ENCODE measurements around the gene PLXNC1.

The PLXNC1 gene

DNA sequence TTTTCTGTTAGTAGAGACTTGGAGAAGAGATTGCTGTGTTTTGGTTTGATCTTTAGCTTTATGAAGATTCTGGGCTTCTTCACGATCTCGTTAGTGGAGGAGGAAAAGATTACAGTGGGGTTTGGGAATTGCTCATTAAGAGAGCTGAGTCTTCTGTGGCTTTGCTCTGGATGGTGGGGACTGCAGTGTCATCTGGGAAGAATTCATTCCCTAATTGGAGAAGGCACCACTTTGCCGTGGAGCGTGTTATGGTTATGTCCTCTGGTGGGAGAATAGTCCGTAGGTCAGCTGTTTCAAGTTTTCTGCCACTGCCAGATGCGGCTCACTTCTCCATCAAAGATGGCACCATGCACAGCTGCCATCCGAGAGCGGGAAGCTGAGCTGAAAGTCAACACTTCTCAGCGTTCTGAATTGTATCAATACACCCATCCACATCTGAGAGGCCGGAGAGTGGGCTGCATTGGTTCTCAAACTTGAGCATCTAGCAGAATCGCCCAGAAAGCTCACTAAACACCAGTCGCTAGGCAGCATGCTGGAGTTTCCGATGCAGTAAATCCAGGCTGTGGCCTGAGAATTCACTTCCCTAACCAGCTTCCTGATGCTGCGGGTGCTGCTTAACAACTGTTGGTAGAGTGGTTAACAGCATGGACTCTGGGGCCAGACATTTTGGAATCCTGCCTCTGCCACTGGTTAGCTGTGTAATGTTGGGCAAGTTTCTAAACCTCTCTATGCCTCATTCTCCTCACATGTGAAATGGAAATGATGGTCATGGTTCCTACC is 117.8 kb downstream of the PLXNC1 start:
- DNase-seq (ENCODE audit: low read depth), result no peak

DNA sequence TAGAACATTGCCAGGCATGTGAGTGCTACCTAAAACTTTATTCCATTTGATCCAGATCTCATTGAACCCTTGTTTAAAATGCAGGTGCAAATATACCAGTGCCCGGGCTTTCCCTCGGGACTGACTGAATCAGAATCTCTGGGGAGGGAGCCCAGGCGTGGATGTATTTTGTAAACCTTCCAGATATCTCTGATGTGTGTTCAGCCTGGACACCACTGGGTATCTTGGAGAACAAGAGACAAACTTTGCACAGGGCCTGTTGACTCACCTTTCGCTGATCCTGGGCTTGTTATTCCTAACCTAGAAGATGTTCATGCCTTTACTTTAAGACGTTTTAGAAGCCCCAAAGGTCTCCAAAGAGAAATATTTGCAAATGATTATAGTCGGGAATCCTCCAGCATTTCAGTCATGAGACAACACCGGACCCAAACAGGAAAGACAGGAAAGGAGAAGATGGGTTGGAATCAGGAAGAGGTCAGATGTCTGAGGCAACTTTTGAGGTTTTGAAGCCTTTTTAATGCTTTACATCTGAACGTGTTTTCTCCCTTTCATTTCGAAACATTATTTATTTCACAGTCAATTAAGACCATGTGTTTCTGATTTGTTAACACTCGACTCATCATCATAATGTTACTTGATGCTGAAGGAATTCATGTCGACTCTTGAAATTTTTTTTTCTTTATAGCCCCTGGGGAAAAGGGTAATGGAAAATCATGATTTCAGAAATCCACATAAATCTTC is 118.6 kb downstream of the PLXNC1 start:
- no peak for DNase-seq (ENCODE audit: low read depth)

DNA sequence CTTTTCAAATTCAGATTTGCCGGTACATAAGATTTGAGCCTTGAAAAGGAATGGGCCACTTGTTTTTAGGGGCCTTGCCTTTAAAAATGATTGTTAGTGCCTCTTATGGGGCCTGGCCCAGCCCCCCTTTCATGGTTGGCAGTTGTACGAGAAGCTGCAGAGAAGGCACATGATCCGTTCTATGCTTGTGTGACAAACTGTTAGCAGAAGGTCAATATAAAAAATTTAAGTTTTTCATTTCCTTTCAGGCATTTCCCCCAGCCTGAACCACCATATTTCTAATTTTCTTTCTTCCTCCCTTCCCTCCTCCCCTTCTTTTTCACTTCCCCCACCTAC is 119.1 kb downstream of the PLXNC1 start:
- no peak for DNase-seq (ENCODE audit: low read depth)

DNA sequence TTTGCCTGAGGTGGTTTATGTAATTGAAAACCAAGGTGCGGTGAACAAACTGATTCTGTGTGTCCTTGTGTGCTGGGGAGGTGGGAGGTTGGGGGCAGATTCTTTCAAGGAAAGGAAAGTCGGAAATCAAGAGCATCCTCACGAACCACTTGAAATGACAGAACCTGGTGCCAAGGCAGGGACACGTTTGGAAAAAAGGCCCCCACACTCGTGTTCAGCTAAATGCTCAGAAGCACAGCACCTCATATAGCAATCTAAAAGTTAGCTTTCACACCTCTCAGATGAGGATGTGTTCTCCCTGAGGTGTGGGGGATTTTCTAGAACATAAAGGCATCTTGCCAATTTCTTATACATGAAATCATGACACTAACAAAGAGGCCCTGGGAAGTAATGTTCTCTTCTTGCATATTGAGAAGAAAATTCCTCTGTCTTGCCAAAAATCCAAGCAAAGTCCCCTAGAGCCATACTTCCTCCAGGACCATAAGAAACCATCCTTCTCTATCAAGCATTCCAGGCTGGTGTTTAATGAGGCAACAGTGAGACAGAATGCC is 119.6 kb downstream of the PLXNC1 start:
- DNase-seq (ENCODE audit: low read depth), result no peak

DNA sequence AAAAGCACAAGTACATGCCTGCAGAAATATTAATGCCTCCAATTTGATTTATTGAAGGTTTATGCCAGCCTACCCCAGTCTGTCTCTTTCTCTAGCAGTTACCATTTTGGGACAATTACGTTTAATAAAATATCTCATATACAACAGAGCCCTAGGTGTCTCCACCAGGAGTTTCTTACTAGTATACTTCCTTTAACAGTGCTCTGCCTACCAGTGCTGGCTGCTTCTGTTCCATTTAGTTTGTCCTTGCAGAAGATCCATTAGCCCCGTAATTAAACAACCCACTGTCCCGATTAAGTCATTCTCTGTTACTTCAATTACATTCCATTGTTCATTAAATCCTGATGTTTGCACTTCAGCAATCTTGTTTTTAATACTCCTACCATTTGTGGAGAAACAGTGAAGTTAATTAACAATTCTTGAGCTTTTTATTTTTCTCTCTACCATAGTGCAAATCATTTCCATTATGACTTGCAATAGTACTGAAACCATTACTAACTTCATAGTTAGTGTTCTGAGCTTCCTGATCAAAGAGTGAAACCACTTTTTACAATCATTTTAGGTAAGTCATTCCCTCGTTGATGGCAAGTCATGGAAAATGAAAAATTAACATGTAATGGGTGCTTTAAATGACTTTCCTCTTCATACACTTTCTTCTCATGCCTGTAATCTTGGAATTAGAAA is 121.1 kb downstream of the PLXNC1 start:
- DNase-seq (ENCODE audit: low read depth), result no peak

DNA sequence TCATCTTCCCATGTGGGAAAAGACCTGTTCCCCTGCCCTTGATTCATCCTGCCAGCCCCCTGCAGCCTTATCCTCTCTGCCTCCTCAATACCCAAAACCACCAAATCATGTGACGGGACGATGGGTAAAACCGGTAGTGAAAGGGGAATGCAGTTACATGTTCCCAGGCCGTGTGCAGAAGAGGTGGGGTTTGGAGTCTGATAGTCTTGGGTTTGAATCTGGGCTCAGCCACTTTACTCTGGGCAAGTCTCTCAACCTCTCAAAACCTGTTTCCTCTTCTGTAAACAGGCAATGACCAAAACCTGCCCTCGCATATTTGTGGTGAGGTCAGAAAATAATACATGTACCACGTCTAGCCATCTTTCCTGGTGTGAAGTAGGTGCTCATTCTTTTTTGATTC is 123.0 kb downstream of the PLXNC1 start:
- DNase-seq (ENCODE audit: low read depth), result no peak

DNA sequence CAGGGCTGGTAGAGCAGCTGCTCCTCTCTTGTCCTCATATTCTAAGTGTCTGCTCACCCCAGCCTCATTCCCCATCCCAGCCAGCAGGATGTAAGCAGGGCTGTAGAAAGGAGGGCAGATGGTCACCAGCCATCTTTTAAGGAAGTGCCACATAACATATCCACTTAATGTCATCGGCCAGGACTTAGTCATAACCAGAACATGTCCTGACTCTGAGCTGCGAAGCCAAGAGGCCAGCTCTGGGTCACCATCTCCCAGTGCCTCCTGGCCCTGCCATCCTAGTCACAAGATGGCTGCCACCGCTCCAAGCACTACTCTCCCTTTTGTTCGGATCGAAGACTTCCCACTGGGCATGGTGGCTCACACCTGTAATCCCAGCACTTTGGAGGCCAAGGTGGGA is 123.9 kb downstream of the PLXNC1 start:
- DNase-seq (ENCODE audit: low read depth), result no peak

DNA sequence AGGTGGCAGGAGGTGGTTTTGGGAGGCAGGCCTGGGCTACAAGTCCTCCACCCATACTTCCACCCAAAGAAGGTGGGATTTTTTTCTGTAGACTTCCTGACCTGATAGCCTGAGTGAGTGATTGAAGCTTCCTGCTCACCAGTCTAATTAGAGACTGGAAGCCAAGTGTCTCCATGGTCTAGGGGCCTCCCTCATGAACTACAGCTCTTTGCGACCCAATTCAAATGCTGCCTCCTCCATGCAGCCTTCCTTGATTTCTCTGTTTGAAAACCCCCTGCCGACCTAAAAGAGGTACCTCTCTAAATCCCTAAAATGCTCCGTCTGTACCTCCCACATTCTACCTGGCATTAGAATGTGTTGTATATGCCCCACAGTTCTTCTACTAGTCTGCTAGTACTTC is 124.9 kb downstream of the PLXNC1 start:
- no peak for DNase-seq (ENCODE audit: low read depth)

DNA sequence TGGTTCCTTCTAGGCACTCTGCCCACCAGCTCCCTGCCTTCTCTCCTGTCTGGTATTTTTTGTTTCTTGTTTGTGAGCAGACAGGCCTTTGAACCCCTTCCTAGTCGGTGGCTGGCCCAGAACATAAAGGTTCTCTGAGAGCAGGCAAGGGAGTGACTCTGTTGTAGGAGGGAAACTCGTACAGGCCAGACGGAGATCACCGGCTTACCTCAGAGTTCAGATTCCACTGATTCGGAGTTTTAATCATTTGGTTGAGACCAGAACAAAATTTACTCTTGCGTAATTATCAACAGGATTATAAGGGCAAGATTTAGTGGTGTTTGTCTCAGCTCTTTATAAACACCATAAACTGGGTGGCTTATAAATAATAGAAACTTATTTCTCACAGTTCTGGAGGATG is 128.3 kb downstream of the PLXNC1 start:
- DNase-seq (ENCODE audit: low read depth), result no peak

DNA sequence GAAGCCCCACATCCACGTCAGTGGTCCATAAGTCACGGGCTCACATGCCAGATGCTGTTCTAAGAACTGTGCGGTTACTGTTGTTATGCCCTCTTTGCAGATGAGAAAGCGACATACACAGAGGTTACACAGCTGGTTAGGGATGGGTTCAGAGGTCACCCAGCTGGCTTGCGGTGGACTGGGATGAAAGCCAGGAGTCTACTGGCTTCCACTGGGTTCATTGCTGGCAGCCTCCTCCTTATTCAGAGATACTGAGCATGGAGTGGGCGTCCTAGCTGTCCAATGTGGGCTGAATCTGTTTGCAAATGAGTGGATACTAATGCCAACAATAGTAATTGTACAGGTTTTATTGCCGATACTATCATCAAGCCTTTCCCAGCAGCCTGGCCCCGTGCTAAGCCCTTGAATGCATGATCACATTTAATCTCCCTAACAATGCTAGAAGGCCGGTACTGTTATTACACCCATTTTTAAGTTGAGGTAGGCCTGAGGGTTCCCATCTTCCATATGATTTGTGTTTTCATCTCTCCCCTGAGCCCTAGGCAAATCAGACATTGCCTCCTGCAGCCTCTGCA is 129.1 kb downstream of the PLXNC1 start:
- no peak for DNase-seq (ENCODE audit: low read depth)

DNA sequence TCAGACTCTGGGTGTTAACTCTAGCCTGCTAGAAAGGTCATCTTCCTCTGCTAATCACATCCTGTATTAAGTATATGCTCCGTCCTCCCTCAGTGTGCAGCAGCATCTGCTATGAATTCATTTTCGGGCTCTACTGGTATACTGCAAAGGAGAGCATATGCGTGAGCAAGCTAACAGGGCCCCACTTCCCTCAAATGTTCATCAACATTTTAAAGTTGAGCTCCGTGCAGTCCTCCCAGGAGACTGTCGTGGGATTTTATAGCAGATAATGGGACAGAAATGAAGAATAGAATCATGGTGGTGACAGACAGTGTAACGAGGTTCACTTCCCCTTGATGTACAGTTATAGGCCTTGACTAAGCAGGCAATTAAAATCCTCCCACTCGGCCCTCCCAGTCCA is 131.7 kb downstream of the PLXNC1 start:
- DNase-seq (ENCODE audit: low read depth), result no peak

DNA sequence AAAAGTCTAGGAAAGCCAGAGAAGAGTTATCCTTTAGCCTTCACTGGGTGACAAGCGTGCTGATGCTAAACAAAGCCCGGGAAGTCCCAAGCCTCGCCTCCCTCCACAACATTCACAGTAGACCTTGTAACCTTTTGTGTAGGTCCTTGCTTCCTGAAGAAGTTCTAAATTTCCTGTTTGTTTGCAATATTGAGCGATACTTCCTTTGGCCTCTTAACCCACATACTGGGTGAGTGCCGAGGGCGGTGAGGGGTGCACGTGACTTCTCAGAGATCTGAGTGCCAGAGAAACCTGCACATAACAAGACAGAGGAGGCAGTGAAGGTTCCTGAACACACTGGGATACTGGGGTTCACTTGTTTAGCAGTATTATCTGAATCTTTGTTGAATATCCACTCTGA is 134.3 kb downstream of the PLXNC1 start:
- no peak for DNase-seq (ENCODE audit: low read depth)

DNA sequence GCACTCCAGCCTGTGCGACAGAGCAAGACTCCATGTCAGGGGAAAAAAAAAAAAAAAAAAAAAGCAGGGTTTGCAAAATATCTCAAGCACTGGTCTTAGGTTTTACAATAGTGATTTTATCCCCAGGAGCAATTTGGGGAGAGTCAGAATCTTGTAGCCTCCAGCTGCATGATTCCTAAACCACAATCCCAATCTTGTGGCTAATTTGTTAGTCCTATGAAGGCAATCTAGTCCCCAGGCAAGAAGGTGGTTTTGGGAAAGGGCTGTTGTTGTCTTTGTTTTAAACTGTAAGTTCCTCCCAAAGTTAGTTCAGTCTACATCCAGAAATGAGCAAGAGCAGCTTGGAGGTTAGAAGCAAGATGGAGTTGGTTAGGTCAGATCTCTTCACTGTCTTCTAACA is 135.7 kb downstream of the PLXNC1 start:
- DNase-seq (ENCODE audit: low read depth), result no peak

DNA sequence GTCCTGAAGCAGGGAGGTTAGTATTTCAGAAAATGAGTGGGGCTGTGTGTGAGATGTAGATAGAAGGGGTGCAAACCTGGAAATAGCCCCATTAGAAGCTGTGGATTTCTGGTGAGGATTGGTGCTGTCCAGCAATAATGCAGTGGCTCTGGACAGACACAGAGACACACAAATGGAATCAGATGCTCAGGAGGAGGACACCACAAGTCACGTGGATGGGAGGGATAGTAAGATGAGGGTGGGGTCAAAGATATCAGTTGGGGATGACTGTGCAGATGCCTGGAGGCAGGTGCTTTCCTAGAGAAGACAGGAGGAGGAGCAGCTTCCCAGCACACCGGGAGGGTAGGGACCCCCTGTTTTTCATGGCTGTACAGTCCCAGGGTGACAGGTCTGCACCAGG is 136.5 kb downstream of the PLXNC1 start:
- no peak for DNase-seq (ENCODE audit: low read depth)

DNA sequence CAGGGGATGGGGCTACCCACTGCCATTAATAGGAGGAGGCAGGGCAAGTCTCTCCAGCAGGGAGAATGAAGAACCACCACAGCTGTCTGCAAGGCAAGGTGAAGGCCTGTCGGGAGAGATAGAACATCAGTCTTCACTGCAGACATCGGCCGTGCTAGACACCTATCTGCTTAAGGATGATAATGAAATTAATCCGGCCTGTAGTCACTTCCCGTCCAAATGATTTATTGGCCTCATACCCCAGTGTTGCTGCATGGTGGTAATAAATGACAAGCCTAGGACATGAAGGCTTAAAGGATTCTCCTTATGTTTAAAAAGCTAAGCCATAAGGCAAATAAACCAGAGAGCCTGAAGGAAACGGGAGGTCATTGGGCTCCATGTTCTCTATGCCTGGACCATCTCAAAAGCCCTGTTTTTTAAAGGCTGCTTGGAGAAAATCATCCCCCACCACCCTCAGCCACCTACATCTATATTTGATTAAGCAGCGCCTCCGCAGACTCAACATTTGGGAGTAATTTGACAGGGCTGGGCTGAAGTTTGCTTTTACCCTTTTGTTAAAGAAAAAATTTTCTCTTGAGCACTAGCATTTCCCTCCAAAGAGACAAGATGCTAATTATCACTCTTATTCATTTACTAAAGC is 137.7 kb downstream of the PLXNC1 start:
- no peak for DNase-seq (ENCODE audit: low read depth)

DNA sequence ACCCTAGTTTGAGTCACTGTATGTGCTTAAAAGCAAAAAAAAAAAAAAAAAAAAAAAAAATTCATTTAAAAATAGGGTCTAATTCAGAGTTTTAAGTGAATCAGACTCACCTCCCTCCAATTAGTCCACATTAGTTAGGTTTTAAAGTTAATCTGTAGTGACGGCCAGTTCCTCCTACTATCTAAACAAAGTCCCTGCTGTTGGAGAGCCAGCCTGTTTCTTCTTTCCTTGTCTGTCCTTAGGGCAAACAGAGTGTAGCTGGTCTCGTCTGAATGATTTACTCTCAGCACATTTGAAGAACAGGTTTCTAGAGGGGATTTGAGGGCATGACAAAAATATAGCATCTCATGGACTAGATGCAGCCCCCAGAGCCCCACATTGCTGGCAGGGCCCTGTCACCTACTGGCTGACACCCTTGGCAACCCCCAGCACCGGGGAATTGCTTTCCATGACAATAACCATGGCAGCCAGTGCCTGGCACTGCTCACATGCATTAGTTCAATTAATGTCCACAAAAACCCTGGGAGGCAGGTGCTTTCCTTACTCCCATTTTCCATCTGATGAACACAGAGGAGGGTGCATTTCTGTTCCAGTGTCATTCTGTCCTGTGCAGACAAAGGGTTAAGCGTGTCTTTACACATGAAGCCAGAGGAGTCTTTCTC is 138.3 kb downstream of the PLXNC1 start:
- no peak for DNase-seq (ENCODE audit: low read depth)

DNA sequence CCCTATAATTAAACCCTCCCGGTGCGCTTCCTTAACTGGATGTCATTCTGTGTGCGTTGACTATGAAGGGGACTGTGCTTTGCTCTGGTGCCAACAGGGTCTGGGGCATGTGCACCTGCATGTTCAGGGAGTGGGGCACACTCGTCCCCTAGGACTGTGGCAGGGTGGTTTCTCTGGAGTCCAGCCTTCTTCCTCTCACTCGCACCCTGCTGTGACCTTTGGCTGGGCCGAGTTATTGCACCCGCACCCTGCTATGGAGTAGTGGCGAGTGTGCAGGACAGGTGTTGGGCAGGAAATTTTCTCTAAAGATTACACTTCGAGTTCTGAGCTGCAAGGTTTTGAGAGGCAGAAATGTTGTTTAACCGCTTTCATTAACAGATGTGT is 138.9 kb downstream of the PLXNC1 start:
- no peak for DNase-seq (ENCODE audit: low read depth)

DNA sequence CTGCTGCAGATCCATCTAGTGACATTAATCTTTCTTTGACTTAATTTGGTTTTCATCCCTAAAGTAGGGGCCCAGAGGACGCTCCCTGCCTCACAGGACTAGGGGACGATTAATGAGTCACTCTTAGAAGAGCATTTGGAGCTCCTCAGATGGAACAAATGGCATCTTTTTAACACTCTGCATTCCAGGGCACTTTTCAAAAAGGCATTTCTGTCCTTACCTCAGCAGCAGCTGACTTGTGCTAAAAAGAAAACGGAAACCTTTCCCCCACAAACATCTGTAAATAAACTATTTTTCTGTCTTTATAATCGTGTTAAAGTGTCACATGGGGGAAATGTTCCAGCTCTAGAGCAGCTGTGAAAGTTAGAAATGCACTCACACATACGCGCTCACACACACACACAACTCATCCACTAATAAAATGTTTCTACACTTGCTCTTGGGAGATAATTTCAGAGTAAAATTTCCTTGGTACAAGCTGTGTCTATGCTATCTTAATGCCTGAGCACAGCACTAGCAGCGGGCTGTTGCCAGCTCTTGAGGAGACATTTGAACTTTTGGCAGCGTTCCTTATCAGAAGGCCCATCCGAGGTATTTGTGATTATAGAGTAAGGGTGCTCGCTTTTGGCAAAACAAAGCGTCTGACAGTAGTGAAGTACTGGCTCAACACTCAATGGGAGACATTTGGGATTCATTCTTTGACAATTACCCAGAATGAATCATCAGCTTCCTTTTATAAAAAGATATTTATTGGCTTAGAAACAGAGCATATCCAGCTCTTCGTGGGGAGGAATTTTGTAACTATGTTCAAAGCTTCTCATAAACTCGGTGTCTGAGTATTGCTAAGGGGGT is 141.3 kb downstream of the PLXNC1 start:
- no peak for DNase-seq (ENCODE audit: low read depth)

DNA sequence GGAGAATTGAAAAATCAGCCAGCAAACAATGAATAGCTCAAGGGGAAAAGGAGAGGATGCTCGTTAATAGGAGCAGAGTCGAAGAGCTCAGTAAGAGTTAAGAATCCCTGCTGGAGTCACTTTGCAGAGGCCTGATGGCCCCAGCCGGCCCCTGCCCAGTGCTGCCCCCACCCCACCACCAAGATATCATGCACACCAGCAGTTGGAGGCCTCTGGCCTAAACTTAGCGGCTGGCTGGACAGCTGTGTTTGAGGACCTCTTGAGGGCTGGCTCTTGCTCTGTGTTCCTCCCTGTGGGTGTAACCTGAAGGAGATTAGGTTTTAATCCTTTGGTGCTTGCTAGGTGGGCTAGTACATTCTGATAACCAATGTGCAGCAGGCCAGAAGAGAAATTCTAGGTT is 142.0 kb downstream of the PLXNC1 start:
- DNase-seq (ENCODE audit: low read depth), result no peak

DNA sequence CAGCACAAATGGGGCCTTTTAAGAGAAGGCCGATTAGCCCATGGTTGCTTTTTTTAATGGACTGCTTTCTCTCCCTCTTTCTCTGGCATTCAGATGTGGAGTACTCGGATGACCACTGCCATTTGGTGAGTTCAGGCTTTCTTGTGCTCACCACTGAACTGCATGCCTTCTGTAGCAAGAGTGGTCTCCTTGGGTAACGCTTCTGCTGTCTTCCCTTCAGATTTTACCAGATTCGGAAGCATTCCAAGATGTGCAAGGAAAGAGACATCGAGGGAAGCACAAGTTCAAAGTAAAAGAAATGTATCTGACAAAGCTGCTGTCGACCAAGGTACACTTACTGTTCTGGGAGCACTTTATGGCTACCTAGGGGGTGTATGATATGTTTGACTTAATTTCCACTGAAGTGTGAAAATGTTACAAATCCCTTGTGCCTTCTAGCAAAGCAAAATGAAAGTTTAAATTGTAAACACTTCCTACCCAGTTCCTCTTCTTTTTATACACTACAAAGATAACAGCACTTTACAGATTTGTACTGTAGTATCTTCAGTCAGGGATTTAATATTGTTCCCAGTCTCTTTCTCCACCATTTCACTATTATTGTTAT is 148.8 kb downstream of the PLXNC1 start:
- DNase-seq (ENCODE audit: low read depth), result no peak

All from stimulated activated CD8-positive, alpha-beta memory T cell treated with anti-CD3 and anti-CD28 coated beads, Interleukin-7, amount 100 ng/mL, for 24 hours (primary cell).